Adrenal gland (tissue), 5 donors: Measurements from ENCODE around the gene PCDH18.

Experiments
- CTCF ChIP-seq, 6 experiments: fragments of 450-650 bp in 4 of 6; fragments of 200-600 bp in 2 of 6; sonication (generic) in 1 of 6; IDR thresholded peaks; 1 replicate in 5 of 6; 2 replicates in 1 of 6; pipeline versions ENCODE4 v1.5.1 to v1.8.0; 2016 to 2021; ENCODE audit warnings: antibody characterized with exemption in 6 of 6, mild to moderate bottlenecking in 2 of 6, moderate library complexity in 1 of 6
- POLR2A ChIP-seq, 2 donors: fragments of 450-650 bp; IDR thresholded peaks; one replicate each; pipeline ENCODE4 v1.6.1; 2017; ENCODE audit warnings: antibody characterized with exemption in 2 of 2, mild to moderate bottlenecking in 2 of 2, moderate library complexity in 1 of 2
- donor health status: DM: no; HTN: no; CAD: no.

- TF ChIP-seq POLR2A (IDR thresholded peaks at IDR 0.05) = no peak
- TF ChIP-seq CTCF (IDR thresholded peaks at IDR 0.05) = no peak
Measured at GRCh38 chr4:137558951-137559350, 26.7 kb upstream of the PCDH18 start.
